GM19463 (cell line): ENCODE results near the gene SEZ6L.

Experiments used
- ATAC-seq: cut with Tn5 transposase; IDR thresholded peaks from one replicate; pipeline ENCODE4 v1.9.1; 2021; ENCODE audit warnings: mild to moderate bottlenecking, moderate library complexity; ENCODE audit not compliant: unreplicated experiment

Gene SEZ6L

DNA sequence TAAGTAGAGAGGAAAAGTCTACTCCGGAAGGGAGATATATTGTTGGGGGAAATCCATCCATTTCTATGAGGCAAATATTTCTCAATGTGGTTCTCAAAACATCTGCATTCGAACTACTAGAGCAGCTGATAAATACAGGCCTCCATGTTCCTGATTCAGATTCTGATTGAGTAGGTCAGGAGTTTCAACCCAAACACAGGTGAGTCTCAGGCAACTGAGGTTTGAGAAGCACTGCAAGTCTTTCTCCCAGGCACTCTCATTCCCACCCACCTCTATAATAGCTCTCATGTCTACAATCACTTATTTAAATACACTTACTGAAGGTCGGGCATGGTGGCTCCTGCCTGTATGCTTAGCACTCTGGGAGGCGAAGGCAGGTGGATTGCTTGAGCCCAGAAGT is 245.1 kb downstream of the SEZ6L start:
- ATAC-seq = no peak

DNA sequence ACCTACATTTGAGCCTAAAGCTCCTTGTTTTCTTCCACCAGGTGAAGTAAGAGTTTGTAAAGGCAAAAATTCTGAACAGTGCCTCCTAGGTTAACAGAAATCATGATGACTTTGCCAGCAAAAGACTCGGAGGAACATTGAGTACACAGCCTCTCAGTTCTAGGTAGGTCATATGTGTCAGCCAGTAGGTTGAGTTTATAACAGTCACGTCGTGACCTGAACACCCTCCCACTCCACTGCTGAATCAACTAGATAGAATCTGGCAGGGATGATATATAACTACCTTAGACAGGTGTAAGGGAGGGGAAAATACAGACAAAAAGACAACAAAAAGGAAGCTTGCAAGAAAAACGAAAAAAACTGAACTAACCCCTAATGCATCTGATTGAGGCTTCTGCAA is 247.0 kb downstream of the SEZ6L start:
- ATAC-seq = no peak

DNA sequence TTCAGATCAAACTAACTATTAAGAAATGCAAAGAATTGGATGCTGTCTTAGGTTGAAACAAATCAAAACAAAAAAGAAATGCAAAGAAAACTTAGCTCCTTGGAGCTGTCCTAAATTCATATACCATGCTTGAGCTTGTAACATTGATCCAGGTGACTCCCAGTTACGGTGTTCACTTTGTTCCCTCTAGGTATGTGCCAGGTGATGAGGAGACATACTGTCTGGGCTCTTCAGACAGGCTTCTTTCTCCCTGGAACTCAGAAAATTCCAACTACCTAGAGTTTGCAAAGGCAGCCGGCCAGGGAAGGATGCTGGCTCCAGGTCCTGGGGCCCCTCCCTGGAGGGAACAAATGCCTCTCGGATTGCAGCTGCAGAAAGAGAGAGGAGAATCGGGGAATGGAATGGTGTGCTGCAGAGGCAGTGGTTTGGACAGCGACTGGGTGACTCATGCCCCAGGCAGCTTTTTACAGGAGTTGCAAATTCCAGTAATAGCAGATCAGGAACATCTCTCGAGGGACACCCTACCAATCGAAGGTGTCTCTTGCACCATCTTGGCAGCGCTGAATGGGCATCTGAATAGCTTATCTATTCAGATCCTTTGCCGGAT is 247.5 kb downstream of the SEZ6L start:
- no peak for ATAC-seq

DNA sequence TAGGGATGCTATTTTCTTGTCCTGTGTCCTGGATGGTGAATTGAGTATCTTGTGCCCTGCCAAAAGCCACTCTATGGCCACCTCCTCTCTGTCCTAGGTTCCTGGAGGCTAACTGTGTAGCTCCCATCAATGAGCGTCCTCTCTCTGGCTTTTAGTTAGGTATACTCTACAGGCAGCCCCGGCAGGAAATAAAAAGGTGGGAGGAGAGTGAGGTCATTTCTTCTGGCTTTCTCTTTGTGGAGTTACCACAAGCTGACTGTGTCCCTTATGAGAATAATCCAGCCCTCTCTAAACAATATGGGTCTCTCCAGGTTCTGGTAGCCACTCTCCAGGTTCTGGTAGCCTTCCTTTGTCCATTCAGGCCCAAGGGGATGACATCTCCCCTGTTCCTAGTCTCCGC is 248.1 kb downstream of the SEZ6L start:
- ATAC-seq = no peak

DNA sequence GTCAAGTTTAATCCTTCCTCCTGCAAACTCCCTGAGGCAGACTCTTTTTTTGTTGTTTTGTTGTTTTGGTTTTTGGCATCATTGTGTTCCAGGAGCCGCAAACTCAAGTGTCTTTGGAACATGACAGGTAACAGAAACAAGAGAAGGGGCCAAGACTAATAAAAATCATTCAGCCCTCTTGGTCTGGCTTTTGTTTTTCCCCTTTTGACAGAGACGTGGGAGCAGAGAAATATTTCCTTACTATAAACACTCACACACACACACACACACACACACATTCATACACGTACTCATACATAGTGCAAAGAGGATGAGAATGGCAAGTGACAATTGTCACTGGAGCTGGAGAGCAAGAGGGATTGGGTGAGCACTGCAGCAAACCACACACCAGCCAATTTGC is 249.4 kb downstream of the SEZ6L start:
- no peak for ATAC-seq

DNA sequence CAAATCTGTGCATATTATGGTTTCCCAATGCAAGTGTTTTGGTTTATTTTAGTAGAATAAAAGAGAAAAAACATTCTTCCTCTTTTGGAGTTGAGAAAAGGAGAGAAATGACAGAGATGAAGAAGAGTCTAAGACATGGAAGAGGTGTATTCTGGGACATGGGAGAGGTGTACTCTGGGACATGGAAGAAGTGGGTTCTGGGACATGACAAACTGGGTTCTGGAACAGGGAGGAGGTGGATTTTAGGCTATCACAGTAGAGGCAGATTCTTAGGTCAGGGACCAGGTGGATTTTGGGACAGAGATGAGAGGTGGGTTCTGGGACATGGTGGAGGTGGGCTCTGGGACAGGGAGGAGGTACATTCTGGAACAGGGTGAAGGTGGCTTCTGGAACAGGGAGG is 257.7 kb downstream of the SEZ6L start:
- no peak for ATAC-seq

DNA sequence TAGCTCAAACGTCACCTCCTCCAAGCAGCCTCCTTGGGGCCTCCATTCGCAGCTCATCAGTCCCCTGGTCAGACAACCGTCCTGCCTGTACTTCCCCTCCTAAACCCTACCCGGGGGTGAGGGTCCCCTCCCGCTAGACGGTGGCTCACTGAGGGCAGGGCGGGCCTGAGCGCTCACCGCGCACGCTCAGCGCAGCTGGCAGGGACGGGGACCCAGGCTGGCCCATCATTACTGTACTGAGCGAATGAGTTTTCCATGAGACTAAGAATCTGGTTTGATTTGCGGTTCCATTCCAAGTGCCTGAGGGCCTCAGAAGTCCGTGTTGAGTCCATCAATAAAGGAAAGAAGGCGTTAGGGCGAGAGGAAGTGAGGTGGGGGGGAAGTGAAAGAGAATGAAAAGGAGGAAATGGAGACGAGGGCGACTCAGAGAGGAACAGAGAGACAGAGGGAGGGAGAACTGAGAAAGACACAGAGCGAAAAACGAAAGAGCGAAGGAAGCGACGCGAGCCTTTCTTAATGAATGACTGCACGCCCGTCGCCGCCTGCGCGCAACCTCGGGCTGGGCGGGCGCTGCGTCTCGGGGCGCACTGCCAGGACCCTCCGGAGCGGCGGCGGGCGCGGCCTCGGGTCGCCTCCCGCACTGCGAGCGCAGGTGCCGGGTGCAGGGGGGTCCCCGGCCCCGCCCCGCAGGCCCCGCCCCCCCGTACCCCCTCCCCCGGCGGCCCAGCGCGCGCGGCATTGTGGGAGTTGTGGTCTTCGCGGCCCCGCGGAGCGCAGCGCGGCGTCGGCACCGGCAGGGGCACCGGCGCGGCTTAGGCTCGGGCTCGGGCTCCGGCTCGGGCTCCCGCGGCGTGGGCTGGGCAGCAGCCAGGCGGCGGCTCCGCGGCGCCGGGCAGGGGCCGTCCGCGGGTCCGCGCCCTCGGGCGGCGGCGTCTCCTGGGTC is 259.5 kb downstream of the SEZ6L start, which contains the start of gene ASPHD2:
Gene ASPHD2, plus strand, starts transcription at position 746 of the 943 bp plus-strand sequence. CDS start 4,356 bp downstream, outside the sequence.
- ATAC-seq = peak; percentile 69

DNA sequence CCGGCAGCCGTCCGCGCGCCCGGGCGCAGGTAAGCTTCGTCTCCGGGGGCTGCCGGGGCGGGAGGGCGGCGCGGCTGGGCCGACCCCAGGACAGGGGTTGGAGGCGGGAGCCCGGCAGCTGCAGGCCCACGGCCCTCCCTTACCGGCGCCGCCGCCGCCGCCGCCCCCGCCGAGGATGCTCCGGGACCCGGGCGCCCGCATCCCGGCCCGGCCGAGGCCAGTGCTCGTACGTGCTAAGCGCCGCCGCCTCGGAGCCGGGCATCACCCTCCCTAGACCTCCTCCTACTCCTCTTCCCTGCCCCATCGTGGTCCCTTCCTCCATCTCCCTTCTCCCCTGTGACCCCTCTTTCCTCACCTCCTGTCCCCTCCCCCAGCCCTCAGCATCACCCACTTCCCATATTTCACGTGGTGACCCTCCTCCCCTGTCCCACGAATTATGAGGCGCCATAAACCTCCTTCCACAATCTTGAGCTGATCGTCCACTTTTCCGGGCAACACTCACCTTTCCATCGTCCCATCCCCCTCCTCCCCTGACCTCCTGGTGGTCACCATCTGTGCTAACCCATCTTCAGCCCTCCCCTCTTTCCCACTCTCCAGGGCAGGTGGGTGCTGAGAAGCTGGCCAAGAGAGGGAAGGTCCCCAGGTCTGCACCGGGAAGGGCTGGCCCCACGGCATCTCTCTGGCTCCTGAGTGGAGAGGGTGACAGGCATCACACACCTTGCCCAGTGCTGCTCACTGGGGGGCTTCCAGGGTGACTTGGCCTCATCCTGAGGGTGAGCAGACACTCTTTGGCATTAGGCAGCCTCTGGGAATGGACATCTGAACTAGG is 260.4 kb downstream of the SEZ6L start:
- ATAC-seq = peak; percentile 8

DNA sequence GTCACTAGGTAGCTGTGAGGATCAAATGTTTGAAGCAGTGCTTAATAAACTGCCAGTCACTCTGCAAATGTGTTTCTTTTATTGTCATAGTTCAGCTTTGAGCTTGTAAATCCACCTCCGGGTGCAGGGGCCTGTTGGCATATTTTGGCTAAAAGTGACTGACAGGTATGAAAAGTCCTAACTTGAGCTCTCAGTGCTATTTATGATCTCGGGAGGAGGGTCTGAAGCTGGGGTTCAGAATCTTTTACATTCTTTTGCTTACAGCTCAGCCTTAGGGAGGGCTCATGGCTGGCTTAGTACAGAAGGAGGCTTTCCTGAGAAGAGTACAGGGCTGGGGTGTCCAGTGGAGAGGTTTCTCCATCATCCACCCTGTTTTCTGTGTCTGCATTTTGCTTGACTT is 261.3 kb downstream of the SEZ6L start:
- no peak for ATAC-seq

DNA sequence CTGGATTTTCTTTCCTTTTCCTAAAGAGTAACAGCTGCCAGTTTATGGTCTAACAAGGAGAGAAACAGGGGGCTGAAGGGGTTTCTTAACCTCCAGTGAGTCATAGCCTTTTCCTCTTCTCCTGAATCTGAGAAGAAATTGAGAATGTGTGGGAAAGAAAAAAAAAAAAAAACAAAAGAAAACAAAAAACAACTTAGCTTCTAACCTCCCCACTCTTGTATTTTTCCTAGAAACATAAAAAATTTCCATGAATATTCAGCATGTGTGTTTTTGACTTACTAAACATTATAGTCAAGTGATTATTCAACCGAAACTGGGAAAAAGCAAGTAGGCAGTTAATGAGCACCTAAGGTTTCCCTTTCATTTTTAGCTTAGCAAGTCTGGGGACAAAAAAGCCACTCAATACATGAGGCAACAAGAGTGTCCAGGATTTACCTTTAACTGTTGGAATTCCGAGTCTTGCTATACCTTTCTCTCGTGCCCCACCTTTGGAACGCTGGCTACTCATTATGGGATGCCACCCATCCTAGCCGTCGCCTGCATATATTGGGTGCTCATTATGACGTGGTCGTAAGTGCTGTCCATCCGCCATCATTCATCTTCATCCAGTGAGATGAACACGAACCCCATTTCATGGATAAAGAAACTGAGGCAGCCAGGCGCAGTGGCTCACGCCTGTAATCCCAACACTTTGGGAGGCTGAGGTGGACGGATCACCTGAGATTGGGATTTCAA is 262.2 kb downstream of the SEZ6L start:
- ATAC-seq = no peak

DNA sequence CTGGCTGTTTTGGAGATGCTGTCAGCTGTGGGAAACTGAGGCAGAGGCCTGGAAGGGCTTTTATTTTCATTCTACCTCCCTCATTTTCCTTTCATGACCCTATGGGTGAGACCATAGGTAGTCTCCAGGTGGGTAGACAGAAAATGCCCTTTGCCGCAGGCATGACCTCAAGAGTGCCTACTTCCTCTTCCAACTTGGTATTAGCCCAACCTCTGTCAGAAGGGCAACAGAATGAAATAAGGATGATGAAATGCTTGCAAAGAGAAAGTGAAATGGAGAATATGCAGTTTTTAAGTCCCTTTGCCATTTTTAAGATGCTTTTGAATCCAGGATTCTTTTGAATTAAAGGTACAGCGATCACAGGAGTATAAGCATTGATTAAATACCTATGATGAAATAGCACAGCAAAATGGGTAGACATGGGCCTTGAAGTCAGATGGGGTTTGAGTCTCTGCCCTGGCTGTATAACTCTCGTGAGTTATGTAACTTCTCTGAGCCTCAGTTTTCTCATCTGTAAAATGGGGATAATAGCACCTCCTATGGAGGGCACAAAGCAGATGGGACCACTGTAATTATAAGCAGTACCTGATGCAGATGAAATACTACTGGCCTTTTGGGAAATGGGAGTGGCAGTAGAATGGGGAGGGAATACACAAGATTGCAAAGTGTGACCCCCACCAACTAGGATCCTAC is 263.5 kb downstream of the SEZ6L start:
- no peak for ATAC-seq
